Measurements from ENCODE around the gene BNIP3. TPM values are rescaled to one million over a fixed set of nuclear protein-coding genes. Genes with fewer than 3 reads are reported as not detected.

Gene BNIP3
- total RNA-seq, 1 experiment from 2014 or later, result 37.5 TPM

DNA sequence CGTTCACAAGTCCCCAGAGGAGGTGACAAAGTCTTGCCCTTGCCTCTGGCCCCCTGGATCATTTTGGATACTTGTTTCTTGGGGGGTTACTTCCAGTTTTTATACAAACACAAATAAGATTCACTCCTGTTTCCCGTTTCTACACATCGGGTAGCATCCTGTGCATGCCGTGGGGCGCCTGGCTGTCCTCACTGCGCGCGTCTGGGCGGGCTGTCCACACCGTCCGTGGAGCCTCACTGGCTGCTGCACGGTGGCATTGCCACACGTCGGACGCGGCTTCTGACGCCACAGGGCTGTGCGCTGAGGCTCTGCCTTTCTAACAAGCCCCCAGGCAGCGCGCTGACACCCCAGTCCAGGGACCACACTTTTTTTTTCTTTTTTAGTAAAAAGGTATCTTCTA, 18.4 kb downstream of the BNIP3 start:
- POLR2A ChIA-PET, result no interaction called here
- Histone ChIP-seq H4K20me1 (ENCODE audit: insufficient read depth) (no peaks in the 10 kb centered on the region), H3K4me2 (ENCODE audit: low read length) (no peak overlapping the region), H3K9ac (ENCODE audit: low read length) (no peak overlapping the region), H3K79me2 (ENCODE audit: insufficient read depth, low read length) (no peaks in the 10 kb centered on the region), H3K27me3 (ENCODE audit: insufficient read depth, low read length) (no peaks in the 10 kb centered on the region), H2AFZ (ENCODE audit: low read depth, low read length, poor library complexity, severe bottlenecking) (no peak overlapping the region), H3K27ac (ENCODE audit: low read depth, low read length) (no peak overlapping the region), H3K9me3 (ENCODE audit: control insufficient read depth in 1 of 2, insufficient read depth in 1 of 2, low read depth in 1 of 2, low read length in 2 of 2) (no peaks in the 10 kb centered on the region), H3K36me3 (ENCODE audit: control insufficient read depth in 1 of 2, insufficient read depth in 2 of 2, low read length in 2 of 2) (no peaks in the 10 kb centered on the region), H3K4me1 (ENCODE audit: control insufficient read depth in 1 of 2, insufficient read depth in 2 of 2, low read length in 2 of 2) (no peaks in the 10 kb centered on the region), H3K9me2 (ENCODE audit: insufficient read depth) (no peaks in the 10 kb centered on the region), H3K4me3 (replicated peaks in 1 of 2; ENCODE audit: low read depth in 1 of 2, low read length in 2 of 2) (no peak overlapping the region)
- CTCF ChIA-PET, result no interaction called here
- no peak for DNase-seq (ENCODE audit: low read depth, low spot score)
- intact Hi-C loops (cut with micrococcal nuclease), result no loop called here
- no peak for TF ChIP-seq SP1 (IDR thresholded peaks at IDR 0.05; ENCODE audit: low read depth)
- TF ChIP-seq ZNF274 (IDR thresholded peaks at IDR 0.05; ENCODE audit: low read depth, low read length), result no peak
- TF ChIP-seq CEBPB (IDR thresholded peaks at IDR 0.05; ENCODE audit: low read depth), result no peak
- no peak for TF ChIP-seq RAD21 (IDR thresholded peaks at IDR 0.05; ENCODE audit: low read depth)
- TF ChIP-seq, protein P1, sequence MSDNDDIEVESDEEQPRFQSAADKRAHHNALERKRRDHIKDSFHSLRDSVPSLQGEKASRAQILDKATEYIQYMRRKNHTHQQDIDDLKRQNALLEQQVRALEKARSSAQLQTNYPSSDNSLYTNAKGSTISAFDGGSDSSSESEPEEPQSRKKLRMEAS (IDR thresholded peaks at IDR 0.05), result no peak
- TF ChIP-seq, protein P2, sequence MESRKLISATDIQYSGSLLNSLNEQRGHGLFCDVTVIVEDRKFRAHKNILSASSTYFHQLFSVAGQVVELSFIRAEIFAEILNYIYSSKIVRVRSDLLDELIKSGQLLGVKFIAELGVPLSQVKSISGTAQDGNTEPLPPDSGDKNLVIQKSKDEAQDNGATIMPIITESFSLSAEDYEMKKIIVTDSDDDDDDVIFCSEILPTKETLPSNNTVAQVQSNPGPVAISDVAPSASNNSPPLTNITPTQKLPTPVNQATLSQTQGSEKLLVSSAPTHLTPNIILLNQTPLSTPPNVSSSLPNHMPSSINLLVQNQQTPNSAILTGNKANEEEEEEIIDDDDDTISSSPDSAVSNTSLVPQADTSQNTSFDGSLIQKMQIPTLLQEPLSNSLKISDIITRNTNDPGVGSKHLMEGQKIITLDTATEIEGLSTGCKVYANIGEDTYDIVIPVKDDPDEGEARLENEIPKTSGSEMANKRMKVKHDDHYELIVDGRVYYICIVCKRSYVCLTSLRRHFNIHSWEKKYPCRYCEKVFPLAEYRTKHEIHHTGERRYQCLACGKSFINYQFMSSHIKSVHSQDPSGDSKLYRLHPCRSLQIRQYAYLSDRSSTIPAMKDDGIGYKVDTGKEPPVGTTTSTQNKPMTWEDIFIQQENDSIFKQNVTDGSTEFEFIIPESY (IDR thresholded peaks at IDR 0.05; ENCODE audit: extremely low read depth, insufficient replicate concordance, low read length), result no peak
- no peak for TF ChIP-seq CBX3 (IDR thresholded peaks at IDR 0.05; ENCODE audit: low read depth)
- no peak for TF ChIP-seq FOSL1 (IDR thresholded peaks at IDR 0.05; ENCODE audit: low read depth)
- TF ChIP-seq, protein P3, sequence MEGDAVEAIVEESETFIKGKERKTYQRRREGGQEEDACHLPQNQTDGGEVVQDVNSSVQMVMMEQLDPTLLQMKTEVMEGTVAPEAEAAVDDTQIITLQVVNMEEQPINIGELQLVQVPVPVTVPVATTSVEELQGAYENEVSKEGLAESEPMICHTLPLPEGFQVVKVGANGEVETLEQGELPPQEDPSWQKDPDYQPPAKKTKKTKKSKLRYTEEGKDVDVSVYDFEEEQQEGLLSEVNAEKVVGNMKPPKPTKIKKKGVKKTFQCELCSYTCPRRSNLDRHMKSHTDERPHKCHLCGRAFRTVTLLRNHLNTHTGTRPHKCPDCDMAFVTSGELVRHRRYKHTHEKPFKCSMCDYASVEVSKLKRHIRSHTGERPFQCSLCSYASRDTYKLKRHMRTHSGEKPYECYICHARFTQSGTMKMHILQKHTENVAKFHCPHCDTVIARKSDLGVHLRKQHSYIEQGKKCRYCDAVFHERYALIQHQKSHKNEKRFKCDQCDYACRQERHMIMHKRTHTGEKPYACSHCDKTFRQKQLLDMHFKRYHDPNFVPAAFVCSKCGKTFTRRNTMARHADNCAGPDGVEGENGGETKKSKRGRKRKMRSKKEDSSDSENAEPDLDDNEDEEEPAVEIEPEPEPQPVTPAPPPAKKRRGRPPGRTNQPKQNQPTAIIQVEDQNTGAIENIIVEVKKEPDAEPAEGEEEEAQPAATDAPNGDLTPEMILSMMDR (IDR thresholded peaks at IDR 0.05 in 2 of 3, conservative IDR thresholded peaks at IDR 0.05 in 1 of 3; ENCODE audit: borderline replicate concordance in 1 of 3, insufficient read depth in 1 of 3, low read depth in 2 of 3, low read length in 2 of 3), result no peak
- no peak for TF ChIP-seq ZFX (IDR thresholded peaks at IDR 0.05)
- TF ChIP-seq, protein P4, sequence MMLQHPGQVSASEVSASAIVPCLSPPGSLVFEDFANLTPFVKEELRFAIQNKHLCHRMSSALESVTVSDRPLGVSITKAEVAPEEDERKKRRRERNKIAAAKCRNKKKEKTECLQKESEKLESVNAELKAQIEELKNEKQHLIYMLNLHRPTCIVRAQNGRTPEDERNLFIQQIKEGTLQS (IDR thresholded peaks at IDR 0.05), result no peak
- no peak for TF ChIP-seq JUND (IDR thresholded peaks at IDR 0.05)
- TF ChIP-seq SRF (IDR thresholded peaks at IDR 0.05; ENCODE audit: low read depth), result no peak
- TF ChIP-seq EZH2 (IDR thresholded peaks at IDR 0.05), result no peak
- no peak for TF ChIP-seq EGR1 (IDR thresholded peaks at IDR 0.05; ENCODE audit: low read depth)
- TF ChIP-seq SIN3A (IDR thresholded peaks at IDR 0.05; ENCODE audit: low read depth), result no peak
- ATAC-seq, result no peak
- no TSS peak for BruUV-seq (replicated peaks)
- RAD21 ChIA-PET (ENCODE audit: low non-redundant PET in 1 of 2, low total read pairs in 2 of 2, uncharacterized antibody in 2 of 2, unreplicated experiment in 2 of 2), result no interaction called here

Data from HCT116 (cell line).